ENCODE measurements around the gene MYOG.

DNA sequence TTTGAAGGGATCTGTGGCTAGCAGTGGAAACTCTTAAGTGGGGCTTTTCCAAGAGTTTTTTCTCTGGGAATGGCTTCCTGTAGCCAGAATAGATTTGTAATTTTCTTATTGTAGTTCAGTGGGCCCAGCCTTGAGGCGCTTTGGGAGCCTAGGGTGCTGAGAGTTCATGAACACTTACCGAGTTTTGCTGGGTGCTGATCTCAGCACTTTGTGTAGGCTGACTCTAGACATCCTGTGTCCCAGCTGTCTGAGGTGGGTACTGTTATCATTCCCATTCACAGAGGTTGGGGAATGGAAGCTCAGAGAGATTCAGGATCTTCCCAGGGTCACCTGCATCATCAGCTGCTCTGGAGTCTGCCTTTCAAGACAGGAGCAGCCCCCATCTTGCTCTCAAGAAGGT is 52.5 kb downstream of the MYOG start:
- TF ChIP-seq, protein P1, sequence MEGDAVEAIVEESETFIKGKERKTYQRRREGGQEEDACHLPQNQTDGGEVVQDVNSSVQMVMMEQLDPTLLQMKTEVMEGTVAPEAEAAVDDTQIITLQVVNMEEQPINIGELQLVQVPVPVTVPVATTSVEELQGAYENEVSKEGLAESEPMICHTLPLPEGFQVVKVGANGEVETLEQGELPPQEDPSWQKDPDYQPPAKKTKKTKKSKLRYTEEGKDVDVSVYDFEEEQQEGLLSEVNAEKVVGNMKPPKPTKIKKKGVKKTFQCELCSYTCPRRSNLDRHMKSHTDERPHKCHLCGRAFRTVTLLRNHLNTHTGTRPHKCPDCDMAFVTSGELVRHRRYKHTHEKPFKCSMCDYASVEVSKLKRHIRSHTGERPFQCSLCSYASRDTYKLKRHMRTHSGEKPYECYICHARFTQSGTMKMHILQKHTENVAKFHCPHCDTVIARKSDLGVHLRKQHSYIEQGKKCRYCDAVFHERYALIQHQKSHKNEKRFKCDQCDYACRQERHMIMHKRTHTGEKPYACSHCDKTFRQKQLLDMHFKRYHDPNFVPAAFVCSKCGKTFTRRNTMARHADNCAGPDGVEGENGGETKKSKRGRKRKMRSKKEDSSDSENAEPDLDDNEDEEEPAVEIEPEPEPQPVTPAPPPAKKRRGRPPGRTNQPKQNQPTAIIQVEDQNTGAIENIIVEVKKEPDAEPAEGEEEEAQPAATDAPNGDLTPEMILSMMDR (IDR thresholded peaks at IDR 0.05), result no peak
- no peak for TF ChIP-seq EZH2 (IDR thresholded peaks at IDR 0.05; ENCODE audit: borderline replicate concordance, insufficient read depth, low read depth, low read length, poor library complexity, severe bottlenecking)
